Suprapubic skin (tissue), 4 donors: ENCODE measurements around the gene CNNM2.

Experiments
- EP300 ChIP-seq: sonication (generic); formaldehyde crosslinking; IDR thresholded peaks from one replicate; pipeline ENCODE4 v1.6.1; 2017; ENCODE audit warnings: antibody characterized with exemption
- POLR2AphosphoS5 ChIP-seq, 3 donors: sonication (generic); formaldehyde crosslinking; IDR thresholded peaks; one replicate each; pipeline ENCODE4 v1.6.1; 2017; ENCODE audit warnings: antibody characterized with exemption in 3 of 3
- TF ChIP-seq, protein P1 (sequence below), 2 donors: fragments of 200-600 bp in 1 of 2; fragments of 450-650 bp in 1 of 2; sonication (generic) in 1 of 2; IDR thresholded peaks; one replicate each; pipeline ENCODE4 v1.5.1; 2016 to 2019; ENCODE audit warnings: antibody characterized with exemption in 2 of 2, mild to moderate bottlenecking in 1 of 2, moderate library complexity in 1 of 2

DNA sequence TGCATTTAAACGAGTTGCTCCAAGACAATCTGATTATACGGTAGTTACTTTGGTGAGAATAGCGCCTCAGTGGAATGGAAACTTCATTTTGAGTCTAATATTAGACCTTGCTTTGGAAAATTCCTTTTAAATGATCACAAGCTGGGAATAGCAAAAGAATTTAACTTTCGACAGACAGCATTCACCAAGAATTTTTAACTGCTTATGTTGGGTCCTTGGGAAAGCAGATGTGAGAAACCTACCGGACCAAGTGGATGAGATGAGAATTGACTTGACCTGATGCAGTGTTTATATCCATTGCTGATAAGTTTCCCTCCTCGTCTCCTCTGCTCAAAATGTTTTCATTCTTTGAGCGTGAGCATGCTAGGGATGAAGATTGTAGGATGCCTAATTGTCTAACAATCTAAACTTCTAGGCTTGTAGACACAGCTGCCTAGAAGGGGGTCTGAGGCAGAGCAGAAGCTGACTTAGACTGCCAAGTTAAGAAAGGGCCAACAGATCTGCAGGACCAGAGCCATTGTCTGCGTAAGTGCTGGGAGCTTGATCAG lies 126.9 kb downstream of the CNNM2 start:
- TF ChIP-seq POLR2AphosphoS5 (IDR thresholded peaks at IDR 0.05) = no peak
- no peak for TF ChIP-seq EP300
- TF ChIP-seq, protein P1, sequence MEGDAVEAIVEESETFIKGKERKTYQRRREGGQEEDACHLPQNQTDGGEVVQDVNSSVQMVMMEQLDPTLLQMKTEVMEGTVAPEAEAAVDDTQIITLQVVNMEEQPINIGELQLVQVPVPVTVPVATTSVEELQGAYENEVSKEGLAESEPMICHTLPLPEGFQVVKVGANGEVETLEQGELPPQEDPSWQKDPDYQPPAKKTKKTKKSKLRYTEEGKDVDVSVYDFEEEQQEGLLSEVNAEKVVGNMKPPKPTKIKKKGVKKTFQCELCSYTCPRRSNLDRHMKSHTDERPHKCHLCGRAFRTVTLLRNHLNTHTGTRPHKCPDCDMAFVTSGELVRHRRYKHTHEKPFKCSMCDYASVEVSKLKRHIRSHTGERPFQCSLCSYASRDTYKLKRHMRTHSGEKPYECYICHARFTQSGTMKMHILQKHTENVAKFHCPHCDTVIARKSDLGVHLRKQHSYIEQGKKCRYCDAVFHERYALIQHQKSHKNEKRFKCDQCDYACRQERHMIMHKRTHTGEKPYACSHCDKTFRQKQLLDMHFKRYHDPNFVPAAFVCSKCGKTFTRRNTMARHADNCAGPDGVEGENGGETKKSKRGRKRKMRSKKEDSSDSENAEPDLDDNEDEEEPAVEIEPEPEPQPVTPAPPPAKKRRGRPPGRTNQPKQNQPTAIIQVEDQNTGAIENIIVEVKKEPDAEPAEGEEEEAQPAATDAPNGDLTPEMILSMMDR (IDR thresholded peaks at IDR 0.05) = no peak
